ENCODE data around the gene ZNF76. TPM values are rescaled to one million over a fixed set of nuclear protein-coding genes. Genes with fewer than 3 reads are reported as not detected.

ZNF76 gene
- total and polyA plus RNA-seq, 9 of the 15 experiments (the other 6 are each of a cell fraction or from before 2014, with no cell fraction given): 1.2 to 17.8 (median 10.7) TPM

DNA sequence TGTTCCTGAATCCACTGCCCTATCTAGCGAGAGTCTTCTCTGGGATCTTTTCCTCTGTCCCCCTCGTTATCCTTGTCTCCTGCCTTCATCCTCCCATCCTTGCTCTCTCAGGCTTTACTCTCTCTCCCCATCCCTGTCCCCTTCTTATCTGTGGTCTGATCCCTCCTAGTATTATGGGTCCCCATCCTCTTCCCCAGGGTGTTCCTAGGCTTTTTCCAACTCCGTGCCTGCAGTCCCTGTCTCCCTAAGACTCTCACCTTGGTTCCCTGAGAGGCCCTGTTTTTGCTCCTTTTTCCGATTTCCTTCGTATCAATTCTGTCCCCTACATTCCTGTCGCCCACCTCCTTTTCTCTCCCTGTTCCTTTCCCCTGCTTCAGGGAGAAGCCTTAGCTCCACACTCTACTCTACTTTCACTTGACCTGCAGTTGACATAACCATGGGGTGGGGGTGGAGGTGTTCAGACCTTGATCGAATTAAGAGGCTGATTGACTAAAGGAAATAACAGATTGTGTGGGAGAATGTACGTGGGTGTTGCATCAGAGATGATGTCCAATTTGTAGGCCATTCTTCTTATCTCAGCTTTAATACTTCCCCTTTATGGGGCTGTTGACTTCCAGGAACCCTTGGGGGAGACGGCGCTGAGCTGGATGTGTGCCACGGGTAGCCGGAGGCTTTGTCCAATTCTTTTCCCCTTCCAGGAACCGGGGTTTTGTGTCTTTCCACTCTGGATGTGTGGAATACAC, 83.7 kb downstream of the ZNF76 start (continued):
- TF ChIP-seq, protein P1, sequence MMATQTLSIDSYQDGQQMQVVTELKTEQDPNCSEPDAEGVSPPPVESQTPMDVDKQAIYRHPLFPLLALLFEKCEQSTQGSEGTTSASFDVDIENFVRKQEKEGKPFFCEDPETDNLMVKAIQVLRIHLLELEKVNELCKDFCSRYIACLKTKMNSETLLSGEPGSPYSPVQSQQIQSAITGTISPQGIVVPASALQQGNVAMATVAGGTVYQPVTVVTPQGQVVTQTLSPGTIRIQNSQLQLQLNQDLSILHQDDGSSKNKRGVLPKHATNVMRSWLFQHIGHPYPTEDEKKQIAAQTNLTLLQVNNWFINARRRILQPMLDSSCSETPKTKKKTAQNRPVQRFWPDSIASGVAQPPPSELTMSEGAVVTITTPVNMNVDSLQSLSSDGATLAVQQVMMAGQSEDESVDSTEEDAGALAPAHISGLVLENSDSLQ (IDR thresholded peaks at IDR 0.05): no peak; the same call in 1 of the 2 replicates
- TF ChIP-seq ARID1B (IDR thresholded peaks at IDR 0.05) (peak; percentile 85), KLF10 (CRISPR knock-in tag; IDR thresholded peaks at IDR 0.05) (no peak), ZNF696 (CRISPR knock-in tag; conservative IDR thresholded peaks at IDR 0.05) (no peak), FOXK2 (conservative IDR thresholded peaks at IDR 0.05 in 1 of 2, IDR thresholded peaks at IDR 0.05 in 1 of 2; ENCODE audit: low read depth in 2 of 2) (peak in 1 of 2 experiments; percentile 58; a peak in 3 of 4 replicates), STAT5A (IDR thresholded peaks at IDR 0.05; ENCODE audit: borderline replicate concordance, low read length) (peak; percentile 98), MECOM (CRISPR knock-in tag; IDR thresholded peaks at IDR 0.05) (no peak), ZNF583 (CRISPR knock-in tag; IDR thresholded peaks at IDR 0.05) (no peak), POLR3A (IDR thresholded peaks at IDR 0.05; ENCODE audit: borderline replicate concordance, extremely low read depth, insufficient read depth, insufficient read length) (no peak)
- TF ChIP-seq, protein P2, sequence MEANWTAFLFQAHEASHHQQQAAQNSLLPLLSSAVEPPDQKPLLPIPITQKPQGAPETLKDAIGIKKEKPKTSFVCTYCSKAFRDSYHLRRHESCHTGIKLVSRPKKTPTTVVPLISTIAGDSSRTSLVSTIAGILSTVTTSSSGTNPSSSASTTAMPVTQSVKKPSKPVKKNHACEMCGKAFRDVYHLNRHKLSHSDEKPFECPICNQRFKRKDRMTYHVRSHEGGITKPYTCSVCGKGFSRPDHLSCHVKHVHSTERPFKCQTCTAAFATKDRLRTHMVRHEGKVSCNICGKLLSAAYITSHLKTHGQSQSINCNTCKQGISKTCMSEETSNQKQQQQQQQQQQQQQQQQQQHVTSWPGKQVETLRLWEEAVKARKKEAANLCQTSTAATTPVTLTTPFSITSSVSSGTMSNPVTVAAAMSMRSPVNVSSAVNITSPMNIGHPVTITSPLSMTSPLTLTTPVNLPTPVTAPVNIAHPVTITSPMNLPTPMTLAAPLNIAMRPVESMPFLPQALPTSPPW (CRISPR knock-in tag; IDR thresholded peaks at IDR 0.05): no peak; the same call in none of the 2 replicates
- TF ChIP-seq, protein P3, sequence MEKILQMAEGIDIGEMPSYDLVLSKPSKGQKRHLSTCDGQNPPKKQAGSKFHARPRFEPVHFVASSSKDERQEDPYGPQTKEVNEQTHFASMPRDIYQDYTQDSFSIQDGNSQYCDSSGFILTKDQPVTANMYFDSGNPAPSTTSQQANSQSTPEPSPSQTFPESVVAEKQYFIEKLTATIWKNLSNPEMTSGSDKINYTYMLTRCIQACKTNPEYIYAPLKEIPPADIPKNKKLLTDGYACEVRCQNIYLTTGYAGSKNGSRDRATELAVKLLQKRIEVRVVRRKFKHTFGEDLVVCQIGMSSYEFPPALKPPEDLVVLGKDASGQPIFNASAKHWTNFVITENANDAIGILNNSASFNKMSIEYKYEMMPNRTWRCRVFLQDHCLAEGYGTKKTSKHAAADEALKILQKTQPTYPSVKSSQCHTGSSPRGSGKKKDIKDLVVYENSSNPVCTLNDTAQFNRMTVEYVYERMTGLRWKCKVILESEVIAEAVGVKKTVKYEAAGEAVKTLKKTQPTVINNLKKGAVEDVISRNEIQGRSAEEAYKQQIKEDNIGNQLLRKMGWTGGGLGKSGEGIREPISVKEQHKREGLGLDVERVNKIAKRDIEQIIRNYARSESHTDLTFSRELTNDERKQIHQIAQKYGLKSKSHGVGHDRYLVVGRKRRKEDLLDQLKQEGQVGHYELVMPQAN (IDR thresholded peaks at IDR 0.05; ENCODE audit: borderline replicate concordance): peak; percentile 81; the same call in 1 of the 2 replicates
- TF ChIP-seq, protein P4, sequence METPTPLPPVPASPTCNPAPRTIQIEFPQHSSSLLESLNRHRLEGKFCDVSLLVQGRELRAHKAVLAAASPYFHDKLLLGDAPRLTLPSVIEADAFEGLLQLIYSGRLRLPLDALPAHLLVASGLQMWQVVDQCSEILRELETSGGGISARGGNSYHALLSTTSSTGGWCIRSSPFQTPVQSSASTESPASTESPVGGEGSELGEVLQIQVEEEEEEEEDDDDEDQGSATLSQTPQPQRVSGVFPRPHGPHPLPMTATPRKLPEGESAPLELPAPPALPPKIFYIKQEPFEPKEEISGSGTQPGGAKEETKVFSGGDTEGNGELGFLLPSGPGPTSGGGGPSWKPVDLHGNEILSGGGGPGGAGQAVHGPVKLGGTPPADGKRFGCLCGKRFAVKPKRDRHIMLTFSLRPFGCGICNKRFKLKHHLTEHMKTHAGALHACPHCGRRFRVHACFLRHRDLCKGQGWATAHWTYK (CRISPR knock-in tag; IDR thresholded peaks at IDR 0.05): 0 out of 2 replicates have a peak, but pooled peaks have one; percentile 17
- TF ChIP-seq, protein P5, sequence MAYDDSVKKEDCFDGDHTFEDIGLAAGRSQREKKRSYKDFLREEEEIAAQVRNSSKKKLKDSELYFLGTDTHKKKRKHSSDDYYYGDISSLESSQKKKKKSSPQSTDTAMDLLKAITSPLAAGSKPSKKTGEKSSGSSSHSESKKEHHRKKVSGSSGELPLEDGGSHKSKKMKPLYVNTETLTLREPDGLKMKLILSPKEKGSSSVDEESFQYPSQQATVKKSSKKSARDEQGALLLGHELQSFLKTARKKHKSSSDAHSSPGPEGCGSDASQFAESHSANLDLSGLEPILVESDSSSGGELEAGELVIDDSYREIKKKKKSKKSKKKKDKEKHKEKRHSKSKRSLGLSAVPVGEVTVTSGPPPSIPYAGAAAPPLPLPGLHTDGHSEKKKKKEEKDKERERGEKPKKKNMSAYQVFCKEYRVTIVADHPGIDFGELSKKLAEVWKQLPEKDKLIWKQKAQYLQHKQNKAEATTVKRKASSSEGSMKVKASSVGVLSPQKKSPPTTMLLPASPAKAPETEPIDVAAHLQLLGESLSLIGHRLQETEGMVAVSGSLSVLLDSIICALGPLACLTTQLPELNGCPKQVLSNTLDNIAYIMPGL (CRISPR knock-in tag; IDR thresholded peaks at IDR 0.05): no peak

Data from K562 (cell line).